Uterus (tissue), 4 donors: Measurements from ENCODE around the gene ITPRIP. TPM values are rescaled to one million over a fixed set of nuclear protein-coding genes. Genes with fewer than 3 reads are reported as not detected.

Experiments used
- DNase-seq, 2 donors: peaks; one replicate each; pipeline ENCODE4 v3.0.0-alpha.2; 2019 to 2020
- H3K27ac ChIP-seq, 2 donors: fragments of 200-600 bp; sonication (generic); 1 replicate in 1 of 2; 2 replicates in 1 of 2; pipeline ENCODE4 v1.5.1; 2016 to 2018
- H3K27me3 ChIP-seq, 2 donors: fragments of 200-600 bp; sonication (generic); one replicate each; pipeline ENCODE4 v1.5.1; 2018 to 2019; ENCODE audit warnings: control low read depth in 1 of 2
- H3K36me3 ChIP-seq, 2 donors: fragments of 200-600 bp; sonication (generic); one replicate each; pipeline ENCODE4 v1.5.1; 2019; ENCODE audit warnings: control low read depth in 1 of 2
- H3K4me1 ChIP-seq, 2 donors: fragments of 200-600 bp; sonication (generic); one replicate each; pipeline ENCODE4 v1.5.1; 2018 to 2019; ENCODE audit warnings: control low read depth in 1 of 2
- H3K4me3 ChIP-seq, 2 donors: fragments of 200-600 bp; sonication (generic); 1 replicate in 1 of 2; 2 replicates in 1 of 2; pipeline ENCODE4 v1.5.1; 2018 to 2019; ENCODE audit warnings: mild to moderate bottlenecking in 1 of 2
- H3K9me3 ChIP-seq, 2 donors: fragments of 200-600 bp; sonication (generic); one replicate each; pipeline ENCODE4 v1.5.1; 2019; ENCODE audit warnings: control low read depth in 1 of 2
- POLR2A ChIP-seq, 2 donors: fragments of 450-650 bp; IDR thresholded peaks; one replicate each; pipeline ENCODE4 v1.6.1; 2016; ENCODE audit warnings: antibody characterized with exemption in 2 of 2, mild to moderate bottlenecking in 1 of 2, moderate library complexity in 1 of 2
- intact Hi-C: fragments of 100-400 bp; cut with DNase I; formaldehyde crosslinking; loops from one replicate; pipeline ENCODE4 v1.15.1; 2023; ENCODE audit warnings: low total_unique reads
- total RNA-seq, 4 donors: library from RNA; depleted of rRNA in 3 of 4; stranded (reverse); fragments of >200 nt in 3 of 4; gene quantifications; one replicate each; pipeline versions ENCODE4 v1.1.0 to v1.2.4, GENCODE V29; 2014 to 2023
- TF ChIP-seq, protein P1 (sequence below), 4 experiments: fragments of 200-600 bp in 2 of 4; fragments of 450-650 bp in 2 of 4; sonication (generic) in 2 of 4; IDR thresholded peaks; one replicate each; pipeline ENCODE4 v1.5.1; 2016 to 2019; ENCODE audit warnings: antibody characterized with exemption in 4 of 4, mild to moderate bottlenecking in 2 of 4, moderate library complexity in 1 of 4
- donor health status: DM: yes; HTN: yes; CAD: no.

Gene ITPRIP
- total RNA-seq, 4 donors from 2014 or later: 10.0 to 32.6 (median 22.4) TPM

DNA sequence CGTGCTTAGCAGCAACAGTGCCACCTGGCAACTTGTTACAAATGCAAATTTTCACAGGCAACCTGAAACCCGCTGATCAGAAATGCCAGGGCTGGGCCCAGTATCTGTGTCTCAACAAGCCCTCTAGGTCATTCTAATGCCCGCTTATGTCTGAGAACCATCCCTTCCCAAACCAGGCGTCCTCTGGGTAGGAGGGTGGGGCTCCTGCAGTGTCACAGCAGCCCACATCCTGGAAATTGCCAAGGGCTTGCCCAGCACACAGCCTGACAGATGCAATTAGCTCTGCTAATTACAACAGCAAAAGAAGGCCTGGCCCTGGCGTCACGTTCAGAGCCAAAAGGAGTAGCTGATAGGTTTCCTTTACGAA lies 15.9 kb downstream of the ITPRIP start:
- peak in 1 of 2 donors; percentile 27 for DNase-seq

DNA sequence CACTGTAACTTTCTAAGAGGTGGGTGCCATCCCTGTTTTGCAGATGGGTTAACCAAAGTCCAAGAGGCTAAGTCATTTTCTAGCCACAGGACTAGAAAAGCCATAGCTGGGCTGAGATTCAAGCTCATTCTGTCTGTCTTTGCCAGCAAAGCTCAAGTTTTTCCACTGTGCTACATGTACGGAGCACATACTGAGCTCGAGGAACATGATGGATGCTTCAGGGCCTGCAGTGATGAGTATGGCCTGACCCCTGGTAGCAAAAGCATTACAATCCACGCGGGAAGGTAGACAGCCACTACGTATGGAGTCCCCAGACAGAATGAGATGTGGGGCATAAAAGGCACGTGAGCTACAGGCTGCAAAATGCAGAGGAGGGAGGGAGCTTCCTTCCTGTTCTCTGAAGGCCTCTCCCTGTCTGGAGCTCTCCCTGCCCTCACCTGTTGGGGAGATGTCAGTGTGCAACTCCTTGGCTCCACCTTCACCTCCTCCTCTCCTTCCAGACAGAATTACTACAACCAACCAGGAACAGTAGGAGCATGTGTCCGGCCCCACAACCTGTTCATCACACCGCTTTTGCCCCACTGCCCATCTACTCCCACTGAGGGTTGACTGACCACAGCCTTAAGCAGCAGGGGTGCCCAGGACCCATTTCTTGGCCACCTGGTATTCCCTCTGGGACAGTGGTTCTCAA lies 16.4 kb downstream of the ITPRIP start:
- H3K4me3 ChIP-seq: no peak overlapping the region
- DNase-seq: no peak
- no peaks in the 10 kb centered on the region for H3K36me3 ChIP-seq
- H3K27me3 ChIP-seq: no peaks in the 10 kb centered on the region
- intact Hi-C loops: no loop called here
- H3K9me3 ChIP-seq: no peaks in the 10 kb centered on the region
- peak overlapping the region in 1 of 2 donors; percentile 6 for H3K27ac ChIP-seq
- TF ChIP-seq, protein P1, sequence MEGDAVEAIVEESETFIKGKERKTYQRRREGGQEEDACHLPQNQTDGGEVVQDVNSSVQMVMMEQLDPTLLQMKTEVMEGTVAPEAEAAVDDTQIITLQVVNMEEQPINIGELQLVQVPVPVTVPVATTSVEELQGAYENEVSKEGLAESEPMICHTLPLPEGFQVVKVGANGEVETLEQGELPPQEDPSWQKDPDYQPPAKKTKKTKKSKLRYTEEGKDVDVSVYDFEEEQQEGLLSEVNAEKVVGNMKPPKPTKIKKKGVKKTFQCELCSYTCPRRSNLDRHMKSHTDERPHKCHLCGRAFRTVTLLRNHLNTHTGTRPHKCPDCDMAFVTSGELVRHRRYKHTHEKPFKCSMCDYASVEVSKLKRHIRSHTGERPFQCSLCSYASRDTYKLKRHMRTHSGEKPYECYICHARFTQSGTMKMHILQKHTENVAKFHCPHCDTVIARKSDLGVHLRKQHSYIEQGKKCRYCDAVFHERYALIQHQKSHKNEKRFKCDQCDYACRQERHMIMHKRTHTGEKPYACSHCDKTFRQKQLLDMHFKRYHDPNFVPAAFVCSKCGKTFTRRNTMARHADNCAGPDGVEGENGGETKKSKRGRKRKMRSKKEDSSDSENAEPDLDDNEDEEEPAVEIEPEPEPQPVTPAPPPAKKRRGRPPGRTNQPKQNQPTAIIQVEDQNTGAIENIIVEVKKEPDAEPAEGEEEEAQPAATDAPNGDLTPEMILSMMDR (IDR thresholded peaks at IDR 0.05): no peak
- H3K4me1 ChIP-seq: peaks cover 22 to 38% of the 10 kb centered on the region in 2 donors

More for the DNA sequence above, 15.9 kb downstream of the ITPRIP start:
- TF ChIP-seq, protein P1 (IDR thresholded peaks at IDR 0.05): no peak
- TF ChIP-seq POLR2A (IDR thresholded peaks at IDR 0.05): no peak
- H3K4me3 ChIP-seq: no peak overlapping the region
- peaks cover 23 to 41% of the 10 kb centered on the region in 2 donors for H3K4me1 ChIP-seq
- H3K36me3 ChIP-seq: no peaks in the 10 kb centered on the region
- peak overlapping the region in 1 of 2 donors; percentile 6 for H3K27ac ChIP-seq
- H3K9me3 ChIP-seq: no peaks in the 10 kb centered on the region
- H3K27me3 ChIP-seq: no peaks in the 10 kb centered on the region
- intact Hi-C loops: no loop called here

- H3K9me3 ChIP-seq: no peaks in the 10 kb centered on the region
- TF ChIP-seq, protein P1 (IDR thresholded peaks at IDR 0.05): no peak
- no peak for TF ChIP-seq POLR2A (IDR thresholded peaks at IDR 0.05)
- intact Hi-C loops: no loop called here
- peaks cover 22 to 43% of the 10 kb centered on the region in 2 donors for H3K4me1 ChIP-seq
- H3K27me3 ChIP-seq: no peaks in the 10 kb centered on the region
- H3K27ac ChIP-seq: peak overlapping the region; percentile 0 to 72
- no peaks in the 10 kb centered on the region for H3K36me3 ChIP-seq
- no peak overlapping the region for H3K4me3 ChIP-seq
- DNase-seq: peak in 1 of 2 donors; percentile 36
Measured at GRCh38 chr10:104321226-104321625, 17.0 kb downstream of the ITPRIP start.

- Histone ChIP-seq H3K4me1 (peaks cover 11 to 29% of the 10 kb centered on the region in 2 donors), H3K27ac (peak overlapping the region; percentile 20 to 72), H3K4me3 (no peak overlapping the region), H3K9me3 (no peaks in the 10 kb centered on the region), H3K36me3 (no peaks in the 10 kb centered on the region), H3K27me3 (no peaks in the 10 kb centered on the region)
- TF ChIP-seq POLR2A (IDR thresholded peaks at IDR 0.05): no peak
- TF ChIP-seq, protein P1 (IDR thresholded peaks at IDR 0.05): no peak
- peak; percentile 71 to 74 for DNase-seq
- intact Hi-C loops: no loop called here
Measured at GRCh38 chr10:104318810-104319741, 19.2 kb downstream of the ITPRIP start.

DNA sequence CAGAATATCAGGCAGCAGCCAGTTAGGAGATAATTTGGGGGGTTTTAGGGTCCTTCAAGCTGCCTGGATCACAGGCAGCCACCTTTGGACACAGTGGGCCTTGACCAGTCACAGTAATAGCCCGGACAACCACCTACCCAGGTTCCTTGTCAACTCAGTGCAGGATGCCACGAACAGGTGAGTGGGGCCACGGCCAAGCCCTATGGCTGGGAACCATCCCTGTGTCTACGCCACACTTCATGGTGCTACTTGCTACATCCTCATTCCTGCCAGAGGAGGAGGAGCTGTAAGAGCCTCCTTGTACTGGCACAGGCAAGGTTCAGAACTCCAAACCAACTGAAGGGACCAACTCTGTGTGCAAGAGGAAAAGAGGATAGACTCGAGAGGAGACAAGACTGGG lies 19.9 kb downstream of the ITPRIP start:
- TF ChIP-seq, protein P1 (IDR thresholded peaks at IDR 0.05): no peak
- TF ChIP-seq POLR2A (IDR thresholded peaks at IDR 0.05): no peak
- no peaks in the 10 kb centered on the region for H3K36me3 ChIP-seq
- no peaks in the 10 kb centered on the region for H3K9me3 ChIP-seq
- intact Hi-C loops: no loop called here
- H3K4me3 ChIP-seq: no peak overlapping the region
- peaks cover 11 to 29% of the 10 kb centered on the region in 2 donors for H3K4me1 ChIP-seq
- no peaks in the 10 kb centered on the region for H3K27me3 ChIP-seq
- no peak for DNase-seq
- peak overlapping the region; percentile 38 to 72 for H3K27ac ChIP-seq
